Adipocyte (in vitro differentiated cells): ENCODE measurements around the gene LRRC31.

ENCODE experiments used
- DNase-seq: peaks from one replicate; pipeline ENCODE4 v3.0.0-alpha.2; 2015; ENCODE audit warnings: low read depth
- H3K27me3 ChIP-seq: replicated peaks from 2 replicates; pipeline ENCODE4 v1.7.0; 2013; ENCODE audit warnings: mild to moderate bottlenecking, low read length, moderate library complexity; ENCODE audit not compliant: control insufficient read depth, insufficient read depth
- H3K36me3 ChIP-seq: 2 replicates; pipeline ENCODE4 v1.7.0; 2013; ENCODE audit warnings: low read length, mild to moderate bottlenecking, moderate library complexity; ENCODE audit not compliant: control insufficient read depth, insufficient read depth, severe bottlenecking
- H3K4me1 ChIP-seq: 2 replicates; pipeline ENCODE4 v1.7.0; 2013; ENCODE audit warnings: mild to moderate bottlenecking, low read length, moderate library complexity; ENCODE audit not compliant: control insufficient read depth, insufficient read depth
- H3K4me3 ChIP-seq: 2 replicates; pipeline ENCODE4 v1.7.0; 2013; ENCODE audit warnings: mild to moderate bottlenecking, low read length, moderate library complexity
- H3K9ac ChIP-seq: 2 replicates; pipeline ENCODE4 v1.7.0; 2013; ENCODE audit warnings: mild to moderate bottlenecking, low read length, moderate library complexity
- H3K9me3 ChIP-seq: 2 replicates; pipeline ENCODE4 v1.7.0; 2013; ENCODE audit warnings: mild to moderate bottlenecking, low read length, moderate library complexity; ENCODE audit not compliant: control insufficient read depth

LRRC31 gene

DNA sequence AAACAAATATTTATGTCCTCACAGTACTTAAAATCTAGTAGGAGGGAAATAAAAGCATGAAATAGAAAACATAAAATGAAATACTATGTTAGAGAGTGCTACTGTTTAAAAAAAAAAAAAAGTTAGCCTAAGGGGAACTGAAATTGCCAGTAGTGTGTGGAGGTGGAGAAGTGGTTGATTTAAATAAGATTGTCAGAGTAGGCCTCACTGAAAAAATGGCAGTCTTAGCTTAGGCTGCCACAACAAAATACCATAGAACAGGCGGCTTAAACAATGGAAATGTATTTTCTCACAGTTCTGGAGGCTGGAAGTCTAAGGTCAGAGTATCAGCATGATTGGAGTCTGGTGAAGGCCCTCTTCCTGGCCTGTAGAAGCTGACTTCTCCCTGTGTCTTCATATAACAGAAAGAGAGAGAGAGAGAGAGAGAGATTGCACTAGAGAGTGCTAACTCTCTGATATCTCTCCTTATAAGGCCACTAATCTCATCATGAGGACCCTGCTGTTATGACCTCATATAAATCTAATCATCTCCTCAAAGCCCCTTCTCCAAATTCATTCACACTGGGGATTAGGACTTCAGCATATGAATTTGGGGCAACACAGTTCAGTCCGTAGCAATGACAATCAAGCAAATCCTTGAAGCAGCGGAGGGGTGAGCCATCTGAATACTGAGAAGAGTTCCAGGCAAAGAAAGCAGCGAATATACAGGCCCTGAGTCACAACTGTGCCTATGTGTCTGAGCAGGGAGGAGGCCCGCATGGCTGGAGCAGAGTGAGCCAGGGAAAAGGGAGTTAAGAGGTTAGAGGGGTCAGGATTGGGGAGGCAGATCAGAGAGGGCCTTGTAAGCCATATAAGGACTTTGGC, 33.4 kb downstream of the LRRC31 start:
- no peaks in the 10 kb centered on the region for H3K27me3 ChIP-seq
- H3K36me3 ChIP-seq, result no peaks in the 10 kb centered on the region
- H3K4me1 ChIP-seq, result peaks cover 6% of the 10 kb centered on the region
- H3K9me3 ChIP-seq, result no peaks in the 10 kb centered on the region
- H3K9ac ChIP-seq, result no peak overlapping the region
- DNase-seq, result no peak
- no peak overlapping the region for H3K4me3 ChIP-seq

DNA sequence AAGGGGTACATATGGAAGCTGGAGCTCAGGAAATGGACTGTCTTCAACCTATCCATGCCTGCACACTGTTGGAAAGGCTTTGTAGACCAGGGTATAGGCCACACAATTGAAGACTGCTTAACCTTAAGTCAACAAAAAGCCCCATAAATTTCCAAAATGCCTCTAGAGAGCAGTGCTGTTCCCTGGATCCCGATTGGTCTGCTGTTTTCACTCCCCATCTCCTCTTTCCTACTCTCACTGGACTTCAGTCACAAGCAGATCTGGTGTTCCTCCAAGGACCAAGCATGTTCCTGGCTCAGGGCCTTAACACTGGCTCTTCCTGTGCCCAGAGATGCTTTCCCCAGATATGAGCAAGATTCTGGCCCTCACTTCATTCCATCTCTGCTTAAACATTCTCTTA, 34.2 kb downstream of the LRRC31 start:
- Histone ChIP-seq H3K9me3 (no peaks in the 10 kb centered on the region), H3K4me1 (no peaks in the 10 kb centered on the region), H3K4me3 (no peak overlapping the region), H3K27me3 (no peaks in the 10 kb centered on the region), H3K9ac (no peak overlapping the region), H3K36me3 (no peaks in the 10 kb centered on the region)
- no peak for DNase-seq

DNA sequence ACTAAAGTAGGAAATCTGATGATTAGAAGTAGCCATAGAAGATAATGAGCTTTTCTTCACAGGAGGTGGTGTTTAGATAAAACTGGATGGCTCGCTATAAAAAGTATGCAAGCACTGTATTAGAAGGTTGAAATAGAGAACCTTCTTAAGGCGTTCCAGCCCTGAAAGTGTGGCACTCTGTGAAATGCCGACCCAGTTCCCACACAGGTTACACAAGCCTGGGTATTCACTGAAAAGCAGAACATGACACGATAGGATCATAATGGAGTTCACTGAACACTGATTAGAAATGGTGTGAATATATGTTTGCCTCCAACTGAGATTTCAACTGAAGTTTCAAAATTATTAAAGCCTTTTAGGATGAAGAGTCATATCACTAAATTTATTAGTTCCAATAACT, 42.0 kb downstream of the LRRC31 start:
- no peaks in the 10 kb centered on the region for H3K4me1 ChIP-seq
- H3K4me3 ChIP-seq, result no peak overlapping the region
- no peaks in the 10 kb centered on the region for H3K9me3 ChIP-seq

DNA sequence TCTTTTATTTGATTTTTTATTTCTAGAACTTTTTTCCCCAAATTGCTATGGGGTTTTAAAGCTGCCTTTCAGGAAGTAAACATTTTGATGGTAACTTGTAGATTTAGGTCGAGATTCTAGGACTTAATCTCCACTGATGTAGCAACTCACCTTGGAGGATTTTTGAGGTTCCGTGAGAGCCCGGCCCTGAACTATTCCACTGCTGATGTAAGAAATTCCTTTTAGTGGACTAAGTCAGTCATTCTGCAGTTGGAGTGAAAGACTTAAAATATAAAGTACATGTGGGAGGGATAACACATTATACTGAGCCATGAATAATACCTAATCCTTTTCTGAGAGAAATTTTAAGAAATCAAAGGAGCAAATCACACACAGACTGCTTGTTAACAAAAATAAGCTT, 44.4 kb downstream of the LRRC31 start:
- Histone ChIP-seq H3K4me1 (no peaks in the 10 kb centered on the region), H3K36me3 (no peaks in the 10 kb centered on the region), H3K9me3 (no peaks in the 10 kb centered on the region), H3K4me3 (no peak overlapping the region), H3K9ac (no peak overlapping the region), H3K27me3 (no peaks in the 10 kb centered on the region)
- peak; percentile 49 for DNase-seq

More for the DNA sequence above, 42.0 kb downstream of the LRRC31 start:
- no peaks in the 10 kb centered on the region for H3K36me3 ChIP-seq
- H3K9ac ChIP-seq, result no peak overlapping the region
- DNase-seq, result no peak
- H3K27me3 ChIP-seq, result no peaks in the 10 kb centered on the region

DNA sequence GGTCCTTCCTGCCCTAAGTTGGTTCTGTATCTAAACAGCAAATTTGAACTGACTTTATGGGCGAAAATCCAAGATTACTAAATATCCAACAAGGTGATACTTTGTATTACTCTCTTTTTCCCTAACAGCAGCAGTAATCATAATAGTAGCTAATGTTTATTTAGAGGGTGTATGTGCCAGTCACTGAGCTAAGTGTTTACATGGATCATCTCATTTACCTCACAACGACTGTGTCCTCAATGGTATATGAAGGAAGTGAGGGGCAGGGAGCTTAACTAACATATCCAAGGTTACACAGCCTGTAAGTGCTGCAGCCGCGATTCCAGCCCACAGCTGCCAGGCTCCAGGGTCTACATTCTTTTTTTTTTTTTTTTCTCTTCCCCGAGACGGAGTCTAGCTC, 46.8 kb downstream of the LRRC31 start:
- H3K36me3 ChIP-seq, result no peaks in the 10 kb centered on the region
- H3K27me3 ChIP-seq, result no peaks in the 10 kb centered on the region
- H3K9me3 ChIP-seq, result no peaks in the 10 kb centered on the region
- H3K9ac ChIP-seq, result no peak overlapping the region
- DNase-seq, result no peak
- no peaks in the 10 kb centered on the region for H3K4me1 ChIP-seq
- H3K4me3 ChIP-seq, result no peak overlapping the region

DNA sequence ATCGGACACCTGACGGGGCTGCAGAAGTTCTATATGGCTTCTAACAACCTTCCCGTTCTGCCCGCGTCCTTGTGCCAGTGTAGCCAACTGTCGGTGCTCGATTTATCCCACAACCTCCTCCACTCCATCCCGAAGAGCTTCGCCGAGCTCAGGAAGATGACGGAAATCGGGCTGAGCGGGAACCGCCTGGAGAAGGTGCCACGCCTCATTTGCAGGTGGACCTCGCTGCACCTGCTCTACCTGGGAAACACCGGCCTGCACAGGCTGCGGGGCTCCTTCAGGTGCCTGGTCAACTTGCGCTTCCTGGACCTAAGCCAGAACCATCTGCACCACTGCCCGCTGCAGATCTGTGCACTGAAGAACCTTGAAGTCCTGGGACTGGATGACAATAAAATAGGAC, 47.2 kb downstream of the LRRC31 start:
- Histone ChIP-seq H3K9me3 (no peaks in the 10 kb centered on the region), H3K36me3 (no peaks in the 10 kb centered on the region), H3K4me1 (no peaks in the 10 kb centered on the region), H3K27me3 (no peaks in the 10 kb centered on the region), H3K4me3 (no peak overlapping the region), H3K9ac (no peak overlapping the region)
- no peak for DNase-seq

DNA sequence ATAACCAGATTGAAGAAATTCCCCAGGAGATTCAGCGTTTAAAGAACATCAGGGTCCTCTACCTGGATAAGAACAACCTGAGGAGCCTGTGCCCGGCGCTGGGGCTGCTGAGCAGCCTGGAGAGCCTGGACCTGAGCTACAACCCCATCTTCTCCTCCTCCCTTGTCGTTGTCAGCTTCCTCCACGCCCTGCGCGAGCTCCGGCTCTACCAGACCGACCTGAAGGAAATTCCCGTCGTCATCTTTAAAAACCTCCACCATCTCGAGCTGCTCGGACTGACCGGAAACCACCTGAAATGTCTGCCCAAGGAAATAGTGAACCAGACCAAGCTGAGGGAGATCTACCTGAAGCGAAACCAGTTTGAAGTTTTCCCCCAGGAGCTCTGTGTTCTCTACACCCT, 47.6 kb downstream of the LRRC31 start:
- Histone ChIP-seq H3K4me3 (no peak overlapping the region), H3K36me3 (no peaks in the 10 kb centered on the region), H3K4me1 (no peaks in the 10 kb centered on the region), H3K9ac (no peak overlapping the region), H3K9me3 (no peaks in the 10 kb centered on the region), H3K27me3 (no peaks in the 10 kb centered on the region)
- DNase-seq, result no peak

DNA sequence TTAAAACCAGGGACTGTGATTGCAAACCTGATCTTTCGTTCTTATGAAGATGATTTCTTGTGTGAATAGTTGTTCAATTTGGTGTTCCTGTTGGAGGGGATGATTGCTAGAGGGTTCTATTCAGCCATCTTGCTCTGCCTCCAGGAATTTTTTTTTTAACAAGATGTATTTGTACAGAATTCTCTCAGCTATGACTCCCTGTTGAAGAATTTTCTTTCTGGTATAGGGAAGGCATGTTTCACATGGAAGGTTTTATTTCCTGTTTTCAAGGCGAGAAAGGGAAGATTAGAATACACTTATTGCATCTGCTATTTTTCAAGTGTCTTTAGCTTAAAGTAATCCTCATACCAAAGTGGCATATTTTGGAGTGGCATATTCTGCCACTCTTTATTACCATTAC, 51.4 kb downstream of the LRRC31 start:
- no peaks in the 10 kb centered on the region for H3K27me3 ChIP-seq
- peaks cover 4% of the 10 kb centered on the region for H3K4me1 ChIP-seq
- peaks cover 12% of the 10 kb centered on the region for H3K9me3 ChIP-seq
- no peak overlapping the region for H3K9ac ChIP-seq
- DNase-seq, result peak; percentile 51
- H3K36me3 ChIP-seq, result no peaks in the 10 kb centered on the region
- H3K4me3 ChIP-seq, result no peak overlapping the region

DNA sequence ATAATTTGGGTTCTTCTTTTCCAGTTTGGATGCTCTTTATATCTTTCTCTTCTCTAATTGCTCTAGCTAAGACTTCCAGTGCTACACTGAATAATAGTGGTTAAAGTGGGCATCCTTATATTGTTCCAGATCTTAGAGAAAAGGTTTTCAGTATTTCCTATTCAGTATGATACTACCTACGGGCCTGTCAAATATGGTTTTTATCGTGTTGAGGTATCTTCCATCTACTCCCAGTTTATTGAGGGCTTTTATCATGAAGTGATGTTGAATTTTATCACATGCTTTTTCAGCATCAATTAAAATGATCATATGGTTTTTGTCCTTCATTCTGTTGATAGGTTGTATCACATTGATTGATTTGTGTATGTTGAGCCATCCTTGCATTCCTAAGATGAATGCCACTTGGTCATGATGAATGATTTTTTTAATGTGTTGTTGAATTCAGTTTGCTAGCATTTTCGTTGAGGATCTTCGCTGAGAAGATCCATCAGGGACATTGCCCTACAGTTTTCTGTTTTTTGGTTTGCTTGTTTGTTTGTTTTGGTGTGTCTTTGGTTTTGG, 54.1 kb downstream of the LRRC31 start:
- DNase-seq, result no peak
- Histone ChIP-seq H3K27me3 (no peaks in the 10 kb centered on the region), H3K4me3 (no peak overlapping the region), H3K9me3 (peaks cover 12% of the 10 kb centered on the region), H3K36me3 (no peaks in the 10 kb centered on the region), H3K4me1 (peaks cover 20% of the 10 kb centered on the region), H3K9ac (no peak overlapping the region)

DNA sequence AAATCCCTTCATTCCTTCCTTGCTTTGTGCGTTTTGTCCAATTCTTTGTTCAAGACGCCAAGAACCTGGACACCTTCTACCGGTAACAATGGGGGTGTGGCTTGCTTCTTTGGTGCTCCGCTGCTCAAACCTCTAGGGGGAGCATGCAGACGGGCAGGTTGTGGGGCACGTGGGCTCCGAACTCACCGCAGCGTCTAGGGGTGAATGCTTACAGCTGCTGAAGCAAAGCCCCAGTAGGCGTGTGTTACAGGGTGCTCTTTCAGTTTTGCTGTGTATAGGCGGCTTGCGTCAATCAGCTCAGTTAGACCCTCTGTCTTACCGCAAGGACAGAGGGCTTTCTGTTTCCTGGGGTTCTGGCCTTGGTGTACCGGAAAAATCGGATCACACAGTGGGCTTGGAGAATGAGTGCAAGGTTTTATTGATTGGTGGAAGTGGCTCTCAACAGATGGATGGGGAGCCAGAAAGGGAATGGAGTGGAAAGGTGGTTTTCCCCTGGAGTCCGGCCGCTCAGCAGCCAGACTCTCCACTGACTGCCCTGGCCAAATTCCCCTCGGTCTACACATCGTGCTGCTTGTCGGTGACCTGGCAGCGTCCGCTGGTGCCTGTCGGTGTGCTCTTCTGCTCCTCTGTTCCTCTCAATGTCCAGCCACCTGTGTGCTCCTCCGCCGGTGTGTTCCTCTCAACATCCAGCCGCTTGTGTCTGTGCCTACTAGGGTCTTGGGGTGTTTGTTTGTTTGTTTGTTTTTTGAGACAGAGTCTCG, 55.8 kb downstream of the LRRC31 start:
- Histone ChIP-seq H3K4me3 (peak overlapping the region; percentile 79), H3K9ac (peak overlapping the region; percentile 79), H3K9me3 (peaks cover 12% of the 10 kb centered on the region), H3K4me1 (peaks cover 20% of the 10 kb centered on the region), H3K36me3 (no peaks in the 10 kb centered on the region), H3K27me3 (no peaks in the 10 kb centered on the region)
- no peak for DNase-seq

DNA sequence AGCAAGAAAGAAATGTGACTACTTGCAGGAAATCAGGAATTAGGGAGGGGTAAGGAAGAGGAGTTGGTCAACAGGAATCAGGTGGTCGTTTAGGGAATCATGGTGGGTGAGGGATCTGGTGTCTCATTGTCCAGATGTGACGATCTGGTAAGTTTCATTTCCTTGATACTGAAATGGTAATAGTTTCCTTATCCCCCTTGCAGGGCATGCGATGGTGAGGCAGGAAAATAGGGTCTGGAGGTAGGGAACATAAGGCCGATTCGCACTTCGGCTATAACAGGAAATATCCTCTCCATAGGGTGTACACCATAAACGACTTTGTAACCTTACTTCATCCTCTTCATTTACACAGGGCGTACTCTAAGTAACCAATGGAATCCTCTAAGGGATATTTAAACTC, 56.5 kb downstream of the LRRC31 start:
- no peaks in the 10 kb centered on the region for H3K27me3 ChIP-seq
- peaks cover 20% of the 10 kb centered on the region for H3K4me1 ChIP-seq
- H3K9ac ChIP-seq, result peak overlapping the region; percentile 79
- no peak for DNase-seq
- peak overlapping the region; percentile 79 for H3K4me3 ChIP-seq
- H3K36me3 ChIP-seq, result no peaks in the 10 kb centered on the region
- peaks cover 12% of the 10 kb centered on the region for H3K9me3 ChIP-seq
